Loucy (cell line): ENCODE measurements around the gene ERFE.

Source experiments
- EZH2phosphoT487 ChIP-seq: fragments of 200-600 bp; IDR thresholded peaks from 2 replicates; pipeline ENCODE4 v1.6.1; 2018; ENCODE audit warnings: antibody characterized with exemption, mild to moderate bottlenecking, moderate library complexity, borderline replicate concordance
- TF ChIP-seq, protein P1 (sequence below): fragments of 200-600 bp; sonication (generic); conservative IDR thresholded peaks from 2 replicates; pipeline ENCODE4 v1.5.1; 2014; ENCODE audit warnings: mild to moderate bottlenecking, antibody characterized with exemption, low read length

GRCh38 chr2:238140721-238141540 lies 17.8 kb upstream of the ERFE start:
- TF ChIP-seq, protein P1, sequence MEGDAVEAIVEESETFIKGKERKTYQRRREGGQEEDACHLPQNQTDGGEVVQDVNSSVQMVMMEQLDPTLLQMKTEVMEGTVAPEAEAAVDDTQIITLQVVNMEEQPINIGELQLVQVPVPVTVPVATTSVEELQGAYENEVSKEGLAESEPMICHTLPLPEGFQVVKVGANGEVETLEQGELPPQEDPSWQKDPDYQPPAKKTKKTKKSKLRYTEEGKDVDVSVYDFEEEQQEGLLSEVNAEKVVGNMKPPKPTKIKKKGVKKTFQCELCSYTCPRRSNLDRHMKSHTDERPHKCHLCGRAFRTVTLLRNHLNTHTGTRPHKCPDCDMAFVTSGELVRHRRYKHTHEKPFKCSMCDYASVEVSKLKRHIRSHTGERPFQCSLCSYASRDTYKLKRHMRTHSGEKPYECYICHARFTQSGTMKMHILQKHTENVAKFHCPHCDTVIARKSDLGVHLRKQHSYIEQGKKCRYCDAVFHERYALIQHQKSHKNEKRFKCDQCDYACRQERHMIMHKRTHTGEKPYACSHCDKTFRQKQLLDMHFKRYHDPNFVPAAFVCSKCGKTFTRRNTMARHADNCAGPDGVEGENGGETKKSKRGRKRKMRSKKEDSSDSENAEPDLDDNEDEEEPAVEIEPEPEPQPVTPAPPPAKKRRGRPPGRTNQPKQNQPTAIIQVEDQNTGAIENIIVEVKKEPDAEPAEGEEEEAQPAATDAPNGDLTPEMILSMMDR = no peak
- TF ChIP-seq EZH2phosphoT487 = no peak
